NCI-H128 (cell line): Measurements from ENCODE around the gene ZNF157.
"Not testable (repeated sequence)": the region's sequence is repeated elsewhere in the genome, so short reads cannot be mapped to it uniquely, and the experiment has no call there.

Experiments used
- DNase-seq: peaks from one replicate; lab custom pipeline; 2025; ENCODE audit not compliant: unreplicated experiment; lab: John Stamatoyannopoulos, UW

ZNF157 gene

DNA sequence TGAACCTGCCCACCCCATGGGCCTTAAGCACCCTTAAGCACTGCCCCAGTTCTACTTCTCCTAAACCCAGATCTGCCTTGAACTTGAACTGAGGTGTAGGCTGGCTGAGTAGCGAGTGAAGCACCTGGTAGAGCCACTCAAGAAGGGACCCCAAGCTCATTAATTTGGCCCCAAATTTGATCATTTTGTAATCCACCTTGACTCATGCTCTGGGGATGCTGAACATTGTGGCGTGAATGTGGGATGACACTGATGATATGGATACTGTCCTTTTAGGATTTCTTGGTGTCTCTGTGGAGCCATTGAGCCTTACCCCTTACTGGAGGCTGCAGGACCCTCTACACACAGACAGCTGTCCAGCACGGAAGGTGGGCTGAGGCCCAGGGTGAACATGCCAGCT, at the start of gene ZNF157:
TSS of gene ZNF157 (plus strand) at position 301 of the 400 bp plus-strand sequence. CDS start at position 392, 91 bp downstream.
- DNase-seq, result no peak

GRCh38 chrX:47321386-47321785, 49.0 kb upstream of the ZNF157 start:
- no peak for DNase-seq

GRCh38 chrX:47321823-47322371, 48.5 kb upstream of the ZNF157 start:
- no peak for DNase-seq

- no peak for DNase-seq
Measured at GRCh38 chrX:47327902-47328301, 42.5 kb upstream of the ZNF157 start.

DNA sequence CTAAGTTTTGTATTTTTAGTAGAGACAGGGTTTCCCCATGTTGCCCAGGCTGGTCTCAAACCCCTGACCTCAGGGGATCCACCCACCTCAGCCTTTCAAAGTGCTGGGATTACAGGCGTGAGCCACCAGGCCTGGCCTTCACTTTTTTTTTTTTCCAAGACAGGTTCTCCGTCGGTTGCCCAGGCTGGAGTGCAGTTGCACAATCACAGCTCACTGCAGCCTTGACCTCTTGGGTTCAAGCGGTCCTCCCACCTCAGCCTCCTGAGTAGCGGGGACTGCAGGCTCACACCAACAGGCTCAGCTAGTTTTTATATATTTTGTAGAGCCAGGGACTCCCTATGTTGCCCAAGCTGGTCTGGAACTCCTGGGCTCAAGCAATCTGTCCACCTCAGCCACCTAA, 37.6 kb upstream of the ZNF157 start:
- not testable (repeated sequence) for DNase-seq

DNA sequence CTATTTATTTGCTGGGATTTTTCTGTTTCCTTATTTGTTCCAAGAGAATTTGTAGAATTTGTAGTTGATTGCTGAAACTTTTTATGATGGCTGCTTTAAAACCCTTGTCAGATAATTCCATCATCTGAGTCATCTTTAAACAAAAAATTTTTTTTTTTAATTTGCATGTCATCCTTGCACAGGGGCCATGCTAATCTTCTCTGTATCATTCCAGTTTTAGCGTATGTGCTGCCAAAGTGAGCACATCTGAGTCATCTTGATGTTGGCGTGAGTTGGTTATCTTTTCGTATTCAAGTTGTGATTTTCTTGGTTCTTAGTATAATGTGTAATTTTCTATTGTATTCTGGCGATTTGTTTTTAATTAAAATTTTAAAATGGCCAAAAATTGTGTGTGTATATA, 18.7 kb upstream of the ZNF157 start:
- DNase-seq, result no peak

GRCh38 chrX:47358387-47359065, 11.9 kb upstream of the ZNF157 start:
- no peak for DNase-seq

- DNase-seq, result no peak
Measured at GRCh38 chrX:47360423-47361179, 9.8 kb upstream of the ZNF157 start.

GRCh38 chrX:47361538-47362511, 8.6 kb upstream of the ZNF157 start:
- peak; percentile 70 for DNase-seq

GRCh38 chrX:47366041-47366722, 4.2 kb upstream of the ZNF157 start:
- DNase-seq, result peak; percentile 84

GRCh38 chrX:47373198-47373597, 2.8 kb downstream of the ZNF157 start:
- DNase-seq, result no peak

DNA sequence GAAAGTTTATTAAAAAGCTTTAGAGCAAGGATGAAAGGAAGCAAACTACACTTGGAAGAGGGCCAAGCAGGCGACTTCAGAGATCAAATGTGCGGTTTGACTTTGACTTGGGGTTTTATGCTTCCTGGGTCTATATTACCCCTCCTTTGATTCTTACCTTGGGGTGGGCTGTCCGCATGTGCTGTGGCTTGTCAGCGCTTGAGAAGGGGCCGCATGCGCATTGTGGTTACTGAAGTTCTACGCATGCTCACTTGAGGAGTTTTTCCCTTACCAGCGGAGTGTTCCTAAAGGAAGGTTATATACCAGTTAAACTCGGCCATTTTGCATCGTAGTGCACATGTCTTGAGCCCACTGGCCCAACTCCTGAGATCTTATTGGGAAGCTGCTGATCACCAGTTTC, 9.9 kb downstream of the ZNF157 start:
- no peak for DNase-seq

GRCh38 chrX:47380837-47381236, 10.5 kb downstream of the ZNF157 start:
- not testable (repeated sequence) for DNase-seq

DNA sequence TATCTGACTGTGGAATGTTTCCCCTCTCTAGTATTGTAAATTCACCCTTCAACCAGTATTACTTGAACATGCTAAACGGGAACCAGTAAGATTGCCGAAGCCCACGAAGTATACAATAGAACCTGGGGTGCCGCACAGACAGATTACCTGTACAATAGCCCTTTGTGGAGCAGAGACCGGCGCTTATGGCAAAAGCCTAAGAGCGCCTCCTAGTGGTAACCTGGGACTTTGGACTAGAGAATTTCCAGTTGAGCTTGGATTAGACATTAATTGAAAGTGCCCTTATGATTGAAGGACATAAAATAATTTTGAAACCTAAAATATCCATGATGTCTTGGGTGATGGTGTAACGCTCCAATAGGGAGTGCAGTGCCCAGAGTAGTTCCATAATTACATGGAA, 14.1 kb downstream of the ZNF157 start:
- peak; percentile 64 for DNase-seq

GRCh38 chrX:47390780-47391179, 20.4 kb downstream of the ZNF157 start:
- DNase-seq, result no peak

DNA sequence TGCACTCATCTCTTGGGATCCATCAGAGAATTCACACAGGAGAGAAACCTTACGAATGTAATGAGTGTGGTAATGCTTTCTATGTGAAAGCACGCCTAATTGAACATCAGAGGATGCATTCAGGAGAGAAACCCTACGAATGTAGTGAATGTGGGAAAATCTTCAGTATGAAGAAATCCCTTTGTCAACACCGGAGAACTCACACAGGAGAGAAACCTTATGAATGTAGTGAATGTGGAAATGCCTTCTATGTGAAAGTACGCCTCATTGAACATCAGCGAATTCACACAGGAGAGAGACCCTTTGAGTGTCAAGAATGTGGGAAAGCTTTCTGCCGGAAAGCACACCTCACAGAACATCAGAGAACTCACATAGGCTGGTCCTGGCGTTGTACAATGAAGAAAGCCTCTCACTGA, 42.8 kb downstream of the ZNF157 start:
- DNase-seq, result no peak

DNA sequence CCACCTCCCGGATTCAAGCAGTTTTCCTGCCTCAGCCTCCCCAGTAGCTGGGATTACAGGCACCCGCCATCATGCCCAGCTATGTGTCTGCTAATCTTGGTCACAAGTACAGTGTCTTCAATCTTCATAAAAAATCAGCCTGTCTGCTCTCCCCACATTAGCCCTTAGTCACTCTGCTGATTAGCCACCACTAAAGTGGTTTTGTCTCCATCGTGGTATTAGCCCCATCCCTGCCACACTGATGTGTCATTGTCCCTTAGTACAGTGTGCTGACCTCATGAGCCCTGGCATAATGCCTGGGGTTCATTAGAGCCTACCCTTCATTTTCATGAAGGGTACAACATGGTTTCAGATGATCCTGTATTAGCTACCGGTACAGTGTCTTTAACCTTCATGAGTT, 49.9 kb downstream of the ZNF157 start:
- no peak for DNase-seq

GRCh38 chrX:47420962-47421361, 50.6 kb downstream of the ZNF157 start:
- DNase-seq, result no peak

- DNase-seq, result no peak
Measured at GRCh38 chrX:47422444-47422843, 52.1 kb downstream of the ZNF157 start.

GRCh38 chrX:47430925-47431324, 60.5 kb downstream of the ZNF157 start:
- no peak for DNase-seq
